HepG2 (cell line): ENCODE data around the gene HEATR1. TPM values are rescaled to one million over a fixed set of nuclear protein-coding genes. Genes with fewer than 3 reads are reported as not detected.
A peak's percentile ranks its signal among the peaks of the same experiment; 100 is the strongest.

ENCODE experiments used
- CREM ChIP-seq, 2 experiments: sonication (generic) in 1 of 2; formaldehyde crosslinking in 1 of 2; IDR thresholded peaks; 2 replicates each; pipeline versions ENCODE4 v1.4.0 to v1.6.1; 2016 to 2020; ENCODE audit warnings: antibody characterized with exemption in 1 of 2, mild to moderate bottlenecking in 1 of 2, missing genetic modification reagents in 1 of 2
- E2F1 ChIP-seq: sonication (generic); formaldehyde crosslinking; IDR thresholded peaks from 2 replicates; pipeline ENCODE4 v1.5.0; 2020; ENCODE audit warnings: missing genetic modification reagents
- HCFC1 ChIP-seq: fragments of 150-350 bp; IDR thresholded peaks from 2 replicates; pipeline ENCODE4 v1.6.1; 2014; ENCODE audit warnings: low read depth, low read length
- JUNB ChIP-seq: sonication (generic); formaldehyde crosslinking; IDR thresholded peaks from 2 replicates; pipeline ENCODE4 v1.8.0; 2022; ENCODE audit warnings: missing genetic modification reagents, mild to moderate bottlenecking, borderline replicate concordance
- KDM6A ChIP-seq: IDR thresholded peaks from 2 replicates; pipeline ENCODE4 v1.6.1; 2016; ENCODE audit warnings: low read depth
- KLF15 ChIP-seq: sonication (generic); formaldehyde crosslinking; IDR thresholded peaks from 2 replicates; pipeline ENCODE4 v1.8.1; 2023; ENCODE audit warnings: borderline replicate concordance, mild to moderate bottlenecking, inconsistent platforms, missing genetic modification reagents, mixed read lengths
- PRDM4 ChIP-seq: sonication (generic); formaldehyde crosslinking; IDR thresholded peaks from 2 replicates; pipeline ENCODE4 v1.9.0; 2021; ENCODE audit warnings: missing genetic modification reagents, borderline replicate concordance
- ZBTB4 ChIP-seq: sonication (generic); formaldehyde crosslinking; IDR thresholded peaks from 2 replicates; pipeline ENCODE4 v1.4.0; 2020; ENCODE audit warnings: missing genetic modification reagents, mild to moderate bottlenecking, borderline replicate concordance
- ZNF160 ChIP-seq: sonication (generic); formaldehyde crosslinking; IDR thresholded peaks from 2 replicates; pipeline ENCODE4 v1.8.0; 2022; ENCODE audit warnings: mild to moderate bottlenecking, inconsistent platforms, missing genetic modification reagents
- ZNF678 ChIP-seq: sonication (generic); formaldehyde crosslinking; IDR thresholded peaks from 2 replicates; pipeline ENCODE4 v1.4.0; 2020; ENCODE audit warnings: mild to moderate bottlenecking, missing genetic modification reagents
- ZNF773 ChIP-seq: sonication (generic); formaldehyde crosslinking; IDR thresholded peaks from 2 replicates; pipeline ENCODE4 v1.4.0; 2020; ENCODE audit warnings: missing genetic modification reagents, borderline replicate concordance
- ZNF883 ChIP-seq: sonication (generic); formaldehyde crosslinking; IDR thresholded peaks from 2 replicates; pipeline ENCODE4 v1.5.1; 2020; ENCODE audit warnings: mild to moderate bottlenecking, missing genetic modification reagents; ENCODE audit errors: not compliant biosample characterization
- polyA plus RNA-seq, 8 experiments: library from polyadenylated mRNA; depleted of rRNA in 3 of 8; stranded (reverse) in 7 of 8; unstranded in 1 of 8; fragments of >200 nt; fragmentation: Illumina TruSeq in 4 of 8; extraction: Trizol in 4 of 8; gene quantifications; 2 replicates each; pipeline versions ENCODE4 v1.2.1 to v1.2.3, GENCODE V29; 2011 to 2016; ENCODE audit warnings: low read depth in 4 of 8, missing spikeins in 1 of 8, mixed read lengths in 1 of 8; ENCODE audit not compliant: insufficient read depth in 1 of 8
- total RNA-seq, 5 experiments: library from RNA; depleted of rRNA; stranded (reverse); fragments of >200 nt; fragmentation: Illumina TruSeq; extraction: Trizol; gene quantifications; 2 replicates each; pipeline ENCODE4 v1.2.3, GENCODE V29; 2016; ENCODE audit warnings: low read depth in 1 of 5
- TF ChIP-seq, protein P1 (sequence below): sonication (generic); formaldehyde crosslinking; IDR thresholded peaks from 2 replicates; pipeline ENCODE4 v1.5.1; 2020; ENCODE audit warnings: mild to moderate bottlenecking, missing genetic modification reagents, moderate library complexity
- TF ChIP-seq, protein P2 (sequence below): sonication (generic); formaldehyde crosslinking; IDR thresholded peaks from 2 replicates; pipeline ENCODE4 v1.5.0; 2020; ENCODE audit warnings: mild to moderate bottlenecking, missing genetic modification reagents

Gene HEATR1
- total and polyA plus RNA-seq, 2 of the 13 experiments (the other 11 are each of a cell fraction or from before 2014, with no cell fraction given) = 10.2 to 45.8 TPM

DNA sequence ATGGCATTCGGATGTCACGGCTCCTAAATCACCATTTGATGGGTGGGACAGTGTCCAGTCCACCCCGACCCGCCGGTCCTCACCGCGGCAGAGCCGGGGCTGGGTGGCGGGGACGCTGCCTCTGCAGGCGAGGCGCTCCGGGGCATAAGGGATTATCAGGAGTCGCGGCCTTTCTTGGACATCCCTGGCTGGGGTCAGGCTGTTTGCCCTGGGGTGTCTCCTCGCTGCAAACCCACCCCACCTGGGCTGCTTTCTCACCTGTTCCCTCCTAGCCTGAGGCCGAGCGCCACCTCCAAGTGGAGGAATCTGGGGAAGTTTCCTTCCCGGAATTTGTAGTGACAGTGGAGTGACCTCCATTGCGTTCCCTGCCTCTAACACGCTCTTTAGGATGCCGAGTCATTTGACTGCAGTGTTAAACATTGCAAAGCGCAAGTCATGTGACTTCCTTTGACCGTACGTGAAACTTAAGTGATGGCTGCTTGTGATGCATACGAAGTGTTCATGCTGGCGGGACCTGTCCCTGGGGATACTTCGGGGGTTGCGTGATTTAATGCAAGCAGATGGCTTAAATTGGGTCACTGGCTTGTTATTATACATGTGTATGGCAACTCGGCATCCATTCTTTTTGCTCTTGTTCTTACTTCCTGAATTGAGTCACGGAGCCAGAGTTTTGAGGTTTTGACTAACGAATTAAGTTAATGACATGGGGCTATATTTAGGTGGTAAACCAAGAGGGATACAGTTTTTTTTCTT, 80.0 kb downstream of the HEATR1 start (continued):
- TF ChIP-seq, protein P1, sequence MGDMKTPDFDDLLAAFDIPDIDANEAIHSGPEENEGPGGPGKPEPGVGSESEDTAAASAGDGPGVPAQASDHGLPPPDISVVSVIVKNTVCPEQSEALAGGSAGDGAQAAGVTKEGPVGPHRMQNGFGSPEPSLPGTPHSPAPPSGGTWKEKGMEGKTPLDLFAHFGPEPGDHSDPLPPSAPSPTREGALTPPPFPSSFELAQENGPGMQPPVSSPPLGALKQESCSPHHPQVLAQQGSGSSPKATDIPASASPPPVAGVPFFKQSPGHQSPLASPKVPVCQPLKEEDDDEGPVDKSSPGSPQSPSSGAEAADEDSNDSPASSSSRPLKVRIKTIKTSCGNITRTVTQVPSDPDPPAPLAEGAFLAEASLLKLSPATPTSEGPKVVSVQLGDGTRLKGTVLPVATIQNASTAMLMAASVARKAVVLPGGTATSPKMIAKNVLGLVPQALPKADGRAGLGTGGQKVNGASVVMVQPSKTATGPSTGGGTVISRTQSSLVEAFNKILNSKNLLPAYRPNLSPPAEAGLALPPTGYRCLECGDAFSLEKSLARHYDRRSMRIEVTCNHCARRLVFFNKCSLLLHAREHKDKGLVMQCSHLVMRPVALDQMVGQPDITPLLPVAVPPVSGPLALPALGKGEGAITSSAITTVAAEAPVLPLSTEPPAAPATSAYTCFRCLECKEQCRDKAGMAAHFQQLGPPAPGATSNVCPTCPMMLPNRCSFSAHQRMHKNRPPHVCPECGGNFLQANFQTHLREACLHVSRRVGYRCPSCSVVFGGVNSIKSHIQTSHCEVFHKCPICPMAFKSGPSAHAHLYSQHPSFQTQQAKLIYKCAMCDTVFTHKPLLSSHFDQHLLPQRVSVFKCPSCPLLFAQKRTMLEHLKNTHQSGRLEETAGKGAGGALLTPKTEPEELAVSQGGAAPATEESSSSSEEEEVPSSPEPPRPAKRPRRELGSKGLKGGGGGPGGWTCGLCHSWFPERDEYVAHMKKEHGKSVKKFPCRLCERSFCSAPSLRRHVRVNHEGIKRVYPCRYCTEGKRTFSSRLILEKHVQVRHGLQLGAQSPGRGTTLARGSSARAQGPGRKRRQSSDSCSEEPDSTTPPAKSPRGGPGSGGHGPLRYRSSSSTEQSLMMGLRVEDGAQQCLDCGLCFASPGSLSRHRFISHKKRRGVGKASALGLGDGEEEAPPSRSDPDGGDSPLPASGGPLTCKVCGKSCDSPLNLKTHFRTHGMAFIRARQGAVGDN (CRISPR knock-in tag) = peak; percentile 82
- TF ChIP-seq PRDM4 (CRISPR knock-in tag) = no peak; the same call in 1 of the 2 replicates
- no peak for TF ChIP-seq ZBTB4
- TF ChIP-seq CREM (IDR thresholded peaks at IDR 0.05) = no peak
- TF ChIP-seq CREM (CRISPR knock-in tag; IDR thresholded peaks at IDR 0.05) = no peak
- TF ChIP-seq ZNF883 = no peak
- TF ChIP-seq E2F1 (CRISPR knock-in tag) = no peak
- no peak for TF ChIP-seq ZNF160 (CRISPR knock-in tag)
- TF ChIP-seq HCFC1 = no peak
- TF ChIP-seq, protein P2, sequence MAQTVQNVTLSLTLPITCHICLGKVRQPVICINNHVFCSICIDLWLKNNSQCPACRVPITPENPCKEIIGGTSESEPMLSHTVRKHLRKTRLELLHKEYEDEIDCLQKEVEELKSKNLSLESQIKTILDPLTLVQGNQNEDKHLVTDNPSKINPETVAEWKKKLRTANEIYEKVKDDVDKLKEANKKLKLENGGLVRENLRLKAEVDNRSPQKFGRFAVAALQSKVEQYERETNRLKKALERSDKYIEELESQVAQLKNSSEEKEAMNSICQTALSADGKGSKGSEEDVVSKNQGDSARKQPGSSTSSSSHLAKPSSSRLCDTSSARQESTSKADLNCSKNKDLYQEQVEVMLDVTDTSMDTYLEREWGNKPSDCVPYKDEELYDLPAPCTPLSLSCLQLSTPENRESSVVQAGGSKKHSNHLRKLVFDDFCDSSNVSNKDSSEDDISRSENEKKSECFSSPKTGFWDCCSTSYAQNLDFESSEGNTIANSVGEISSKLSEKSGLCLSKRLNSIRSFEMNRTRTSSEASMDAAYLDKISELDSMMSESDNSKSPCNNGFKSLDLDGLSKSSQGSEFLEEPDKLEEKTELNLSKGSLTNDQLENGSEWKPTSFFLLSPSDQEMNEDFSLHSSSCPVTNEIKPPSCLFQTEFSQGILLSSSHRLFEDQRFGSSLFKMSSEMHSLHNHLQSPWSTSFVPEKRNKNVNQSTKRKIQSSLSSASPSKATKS (CRISPR knock-in tag) = 0 out of 2 replicates have a peak, but pooled peaks have one; percentile 4
- TF ChIP-seq JUNB (CRISPR knock-in tag) = no peak
- no peak for TF ChIP-seq KDM6A (CRISPR knock-in tag)
- TF ChIP-seq KLF15 = no peak
- no peak for TF ChIP-seq ZNF678 (CRISPR knock-in tag)
- TF ChIP-seq ZNF773 (CRISPR knock-in tag) = no peak
